Measurements from ENCODE around the gene PGF.

PGF gene

DNA sequence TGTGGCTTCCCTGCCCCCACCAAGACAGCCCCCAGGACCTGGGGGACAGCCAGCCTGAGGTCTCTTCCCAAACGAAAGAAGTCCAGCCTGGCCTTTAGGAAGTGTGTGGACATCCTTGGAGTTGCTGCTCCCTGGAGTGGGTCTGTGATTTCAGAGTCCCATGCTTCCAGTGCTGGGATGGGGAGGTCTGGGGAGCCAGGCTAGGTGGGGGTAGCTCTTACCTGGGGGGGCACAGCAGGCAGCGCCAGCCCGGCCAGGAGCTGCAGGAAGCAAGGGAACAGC, 509 bp downstream of the PGF start:
- no peak for DNase-seq

DNA sequence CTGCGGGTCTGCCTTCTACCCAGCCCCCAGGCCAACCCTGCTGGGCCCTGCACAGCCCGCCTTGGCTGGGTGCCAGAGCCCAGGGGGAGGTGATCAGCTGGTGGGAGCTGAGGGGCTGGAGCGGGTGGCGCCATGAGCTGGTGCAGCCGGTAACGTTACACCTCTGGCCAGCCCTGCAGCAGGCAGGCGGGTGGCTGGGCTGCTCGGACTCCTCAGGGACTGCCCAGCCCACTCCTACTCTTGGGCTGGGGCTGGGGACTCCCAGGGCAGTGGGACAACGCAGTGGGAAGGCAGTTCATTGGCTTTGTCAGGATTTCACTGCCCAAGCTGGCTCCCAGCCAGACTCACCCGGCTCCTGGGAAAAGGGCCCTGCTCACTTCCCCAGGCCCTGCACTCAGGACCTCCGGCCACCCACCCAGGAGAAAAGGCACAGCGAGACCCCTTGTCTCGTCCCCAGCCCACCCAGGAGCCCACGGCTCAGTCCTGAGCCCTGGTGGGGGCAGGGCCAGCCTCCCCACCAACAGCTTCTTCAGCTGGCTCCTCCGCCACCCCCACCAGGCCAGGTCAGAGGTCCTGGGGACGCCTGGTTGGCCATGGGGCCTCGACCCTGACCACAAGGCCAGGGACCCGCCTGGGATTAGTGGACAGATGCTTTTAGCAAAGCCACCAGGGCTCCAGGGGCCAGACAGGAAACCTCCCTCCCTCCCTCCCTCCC, 1.0 kb downstream of the PGF start:
- DNase-seq, result no peak

DNA sequence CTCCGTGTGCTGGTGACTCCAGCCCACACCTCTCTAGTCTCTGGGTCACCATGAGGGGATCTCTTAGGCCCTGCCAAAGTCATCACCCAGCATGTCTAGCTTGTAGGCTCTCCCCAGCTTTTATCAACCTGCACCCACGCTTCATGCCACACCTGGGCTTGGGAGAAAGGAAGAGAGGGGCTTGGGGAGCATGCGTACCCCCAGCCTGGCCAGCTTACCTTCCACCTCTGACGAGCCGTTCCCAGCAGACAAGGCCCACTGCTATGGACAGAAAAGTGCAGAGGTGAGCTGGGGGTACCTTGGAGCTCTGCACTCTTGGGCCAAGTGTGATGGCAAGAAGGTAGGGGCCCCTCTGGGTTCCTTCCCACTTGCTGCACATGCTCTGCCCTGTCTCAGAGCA, 1.7 kb downstream of the PGF start:
- no peak for DNase-seq

DNA sequence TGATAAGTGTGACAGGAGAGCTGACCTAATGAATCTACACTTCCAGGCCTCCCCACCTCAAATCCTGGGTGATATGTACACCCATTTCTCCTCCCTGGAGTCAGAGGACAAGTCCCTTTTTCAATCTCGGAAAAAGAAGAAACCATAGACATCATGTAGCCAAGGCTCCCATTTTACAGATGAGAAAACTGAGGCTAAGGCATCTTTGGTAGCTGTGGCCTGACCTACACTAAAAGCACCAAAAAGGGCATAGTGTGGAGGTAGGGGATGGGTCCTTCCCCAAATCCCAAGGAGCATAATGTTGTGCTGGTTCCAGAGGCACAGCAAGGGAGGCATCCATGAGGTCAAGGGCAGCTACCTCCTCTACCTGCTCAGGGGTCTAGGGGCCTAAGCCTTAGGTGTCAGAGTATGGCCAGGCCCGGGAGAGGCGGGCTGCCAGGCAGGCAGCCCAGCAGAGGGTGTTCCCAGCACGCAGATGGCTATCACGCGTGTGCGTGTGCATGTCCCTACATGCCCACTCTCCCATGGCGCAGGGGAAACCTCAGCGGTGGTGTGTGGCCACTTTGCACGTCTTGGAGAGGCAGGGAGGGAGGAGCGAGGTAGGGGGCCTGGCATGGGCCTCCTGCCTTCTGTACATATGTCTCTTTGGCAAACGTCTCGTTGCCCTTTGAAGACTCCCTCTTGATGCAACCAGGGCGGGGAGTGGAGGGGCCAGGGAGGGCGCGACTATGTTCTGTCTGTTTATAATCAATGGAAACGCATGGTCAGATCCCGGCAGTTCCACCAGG, 2.5 kb downstream of the PGF start:
- no peak for DNase-seq

DNA sequence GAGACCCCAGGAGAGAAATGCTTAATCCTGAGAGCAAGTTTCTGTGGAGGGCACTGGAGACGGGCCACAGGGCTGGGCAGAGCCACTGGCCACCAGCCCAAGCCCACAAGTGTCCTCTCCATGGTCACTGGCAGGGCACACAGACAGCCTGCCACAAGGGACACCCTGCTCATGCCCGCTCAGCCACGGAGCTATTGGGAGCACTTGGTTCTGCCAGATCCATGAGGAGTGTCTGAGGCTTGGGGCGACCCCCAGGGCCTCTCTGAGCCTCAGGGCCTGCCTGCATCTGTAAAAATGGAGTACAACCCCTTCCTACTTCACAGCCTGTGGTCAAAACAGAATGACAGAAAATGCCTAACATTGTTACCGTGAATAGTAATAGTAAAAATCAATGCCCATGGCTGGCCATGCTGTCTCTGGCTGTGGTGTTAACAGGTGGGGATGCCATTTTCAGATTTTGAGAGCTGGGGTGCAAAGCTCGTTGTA, 3.2 kb downstream of the PGF start:
- DNase-seq, result no peak

DNA sequence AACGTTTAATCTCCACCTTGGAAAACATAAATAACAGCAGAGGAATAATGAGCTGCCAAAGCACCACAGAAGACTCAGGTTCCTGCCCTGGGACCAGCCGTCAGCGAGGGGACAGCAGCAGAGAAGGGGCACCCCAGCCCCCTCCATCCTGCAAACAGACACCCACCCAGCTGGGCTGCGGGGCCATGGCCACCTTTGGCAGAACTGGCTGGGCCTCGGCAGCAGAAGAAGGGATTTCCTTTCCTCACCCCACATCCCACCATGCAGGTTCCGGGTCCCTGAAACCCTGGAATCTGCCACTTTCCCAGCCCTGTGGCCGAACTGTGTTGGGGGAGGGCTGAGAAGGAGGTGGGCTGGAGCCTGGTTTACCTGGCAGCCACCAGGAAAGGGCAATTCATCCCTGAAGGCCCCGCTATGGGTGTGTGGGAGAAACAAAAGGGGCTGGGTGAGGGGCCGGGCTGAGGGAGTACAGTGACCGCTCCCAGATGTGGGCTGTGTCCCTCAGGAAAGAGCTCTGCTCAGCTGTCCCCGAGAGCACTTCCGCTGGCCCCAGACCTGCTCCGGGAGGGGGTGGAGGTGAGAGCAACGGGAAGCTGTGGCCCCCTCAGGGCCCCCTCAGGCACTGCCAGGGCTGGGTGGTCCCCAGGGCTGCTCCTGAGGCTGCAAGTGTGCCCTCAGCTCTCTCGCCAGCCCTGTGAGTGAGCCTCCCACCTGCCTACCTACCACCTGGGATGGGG, 3.8 kb downstream of the PGF start:
- DNase-seq, result no peak

DNA sequence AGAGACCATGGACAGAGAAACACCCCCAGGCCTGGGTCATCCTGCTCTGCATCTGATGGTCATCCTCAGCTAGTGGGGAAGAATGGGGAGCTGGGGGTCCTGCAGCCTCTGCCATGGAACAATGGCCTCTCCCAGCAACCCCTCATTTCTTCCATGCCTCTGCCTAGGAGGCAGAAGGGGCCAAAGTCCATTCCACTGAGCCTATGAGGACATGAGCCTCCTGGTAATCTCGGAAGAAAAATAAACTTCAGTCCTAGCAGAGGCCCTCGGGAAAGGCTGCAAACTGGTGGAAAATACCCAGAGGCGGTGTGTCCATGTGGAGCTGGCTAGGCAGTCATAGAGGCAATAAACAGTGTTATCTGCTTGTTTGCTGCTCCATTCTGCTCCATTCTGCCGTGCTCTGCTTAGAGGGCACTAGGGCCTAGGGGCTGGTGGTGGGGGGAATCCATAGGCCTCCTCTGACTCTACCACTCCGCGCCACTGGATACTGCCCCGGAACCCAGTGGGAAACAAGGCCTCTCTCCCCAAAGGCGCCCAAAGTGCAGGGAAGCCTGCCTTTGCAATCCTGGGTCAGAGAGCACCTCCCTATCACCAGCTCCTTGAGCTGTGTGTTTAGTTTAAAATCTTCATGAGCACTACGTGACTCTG, 4.5 kb downstream of the PGF start:
- no peak for DNase-seq

DNA sequence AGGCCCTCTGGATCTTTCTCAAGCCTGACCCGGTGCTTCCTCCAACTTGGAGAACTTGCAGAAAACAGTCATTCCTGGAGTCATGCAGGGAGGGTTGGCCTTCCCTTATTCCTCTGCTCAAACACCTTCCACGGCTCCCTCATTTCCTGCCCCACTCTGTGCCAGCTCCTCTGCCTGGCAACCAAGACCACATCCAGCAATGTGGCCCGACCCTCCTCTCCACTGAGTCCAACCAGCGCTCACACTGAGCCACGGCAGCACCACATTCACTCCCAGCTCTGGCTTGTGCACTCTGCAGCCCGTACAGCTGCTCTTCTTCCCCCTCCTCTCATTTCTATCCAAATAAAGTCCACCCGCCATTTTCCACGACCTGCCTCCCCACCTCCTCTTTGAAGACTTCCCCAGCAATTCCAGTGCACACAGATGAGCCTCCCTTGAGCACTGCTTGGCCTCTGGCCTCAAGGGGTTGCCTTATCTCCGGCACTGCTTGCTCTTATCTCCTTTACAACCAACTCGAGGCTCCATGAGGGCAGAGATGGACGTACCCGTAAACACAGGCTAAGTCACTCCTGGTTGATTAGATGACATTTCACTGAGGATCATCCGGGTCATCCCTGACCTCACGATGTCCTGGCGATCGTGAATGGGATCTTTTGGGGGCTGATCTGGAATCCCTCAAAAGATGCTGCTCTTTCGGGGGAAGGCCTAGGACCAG, 5.4 kb downstream of the PGF start:
- DNase-seq, result no peak

DNA sequence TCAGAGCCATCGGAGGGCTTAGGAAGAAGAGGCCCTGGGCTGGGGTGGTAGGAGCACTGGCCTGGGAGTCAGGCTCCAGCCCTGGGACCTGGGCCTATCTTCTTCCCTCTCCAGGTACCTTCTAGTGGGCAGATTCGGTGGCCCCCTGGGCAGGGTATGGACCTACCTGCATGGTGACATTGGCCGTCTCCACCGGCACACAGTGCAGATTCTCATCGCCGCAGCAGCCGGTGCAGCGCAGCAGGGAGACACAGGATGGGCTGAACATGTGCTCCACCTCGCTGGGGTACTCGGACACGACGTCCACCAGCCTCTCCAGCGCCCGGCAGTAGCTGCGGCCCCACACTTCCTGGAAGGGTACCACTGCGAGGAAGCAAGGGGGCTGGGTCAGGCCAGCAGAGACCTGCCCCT, 6.2 kb downstream of the PGF start:
- no peak for DNase-seq

DNA sequence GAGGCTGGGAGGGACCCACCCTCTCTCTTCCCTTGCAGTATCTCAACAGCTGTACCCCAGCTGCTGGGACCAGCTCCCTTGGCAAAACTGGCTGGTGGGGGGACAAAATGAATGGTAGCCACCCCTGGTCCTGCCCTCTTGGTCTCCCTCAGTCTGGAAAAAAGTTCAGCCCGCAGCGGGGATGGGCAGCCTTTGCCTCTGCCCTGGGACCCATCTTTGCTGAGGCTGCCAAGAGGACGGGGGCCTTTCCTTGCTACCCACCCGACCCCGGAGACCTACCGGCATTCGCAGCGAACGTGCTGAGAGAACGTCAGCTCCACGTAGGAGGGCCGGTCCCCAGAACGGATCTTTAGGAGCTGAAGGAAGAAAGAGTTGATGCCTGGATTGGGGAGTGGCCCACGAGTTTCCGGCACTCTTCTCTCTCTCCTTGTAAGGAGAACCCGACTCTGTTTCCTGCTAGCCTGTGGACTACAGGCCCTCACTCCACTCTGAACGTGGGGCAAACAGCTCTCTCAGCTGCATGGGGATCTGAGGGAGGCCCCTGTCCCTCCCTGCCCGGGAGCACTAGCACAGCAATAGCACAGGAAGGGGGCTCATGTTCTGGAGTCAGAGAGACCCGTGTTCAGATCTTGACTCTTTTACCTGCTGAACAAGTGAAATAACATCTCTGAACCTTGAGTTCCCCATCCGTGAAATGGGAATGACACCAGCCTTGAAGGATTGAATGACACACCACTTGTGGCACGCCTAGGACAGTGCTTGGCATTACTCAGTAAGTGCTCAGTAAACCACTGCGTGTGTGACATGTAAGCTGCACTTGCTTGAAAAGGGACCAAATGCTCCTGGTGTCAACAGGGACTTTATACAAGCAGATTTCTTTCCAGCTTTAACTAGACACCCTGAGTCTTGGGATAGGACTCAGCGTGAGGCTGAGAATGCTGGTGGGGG, 6.9 kb downstream of the PGF start:
- no peak for DNase-seq

DNA sequence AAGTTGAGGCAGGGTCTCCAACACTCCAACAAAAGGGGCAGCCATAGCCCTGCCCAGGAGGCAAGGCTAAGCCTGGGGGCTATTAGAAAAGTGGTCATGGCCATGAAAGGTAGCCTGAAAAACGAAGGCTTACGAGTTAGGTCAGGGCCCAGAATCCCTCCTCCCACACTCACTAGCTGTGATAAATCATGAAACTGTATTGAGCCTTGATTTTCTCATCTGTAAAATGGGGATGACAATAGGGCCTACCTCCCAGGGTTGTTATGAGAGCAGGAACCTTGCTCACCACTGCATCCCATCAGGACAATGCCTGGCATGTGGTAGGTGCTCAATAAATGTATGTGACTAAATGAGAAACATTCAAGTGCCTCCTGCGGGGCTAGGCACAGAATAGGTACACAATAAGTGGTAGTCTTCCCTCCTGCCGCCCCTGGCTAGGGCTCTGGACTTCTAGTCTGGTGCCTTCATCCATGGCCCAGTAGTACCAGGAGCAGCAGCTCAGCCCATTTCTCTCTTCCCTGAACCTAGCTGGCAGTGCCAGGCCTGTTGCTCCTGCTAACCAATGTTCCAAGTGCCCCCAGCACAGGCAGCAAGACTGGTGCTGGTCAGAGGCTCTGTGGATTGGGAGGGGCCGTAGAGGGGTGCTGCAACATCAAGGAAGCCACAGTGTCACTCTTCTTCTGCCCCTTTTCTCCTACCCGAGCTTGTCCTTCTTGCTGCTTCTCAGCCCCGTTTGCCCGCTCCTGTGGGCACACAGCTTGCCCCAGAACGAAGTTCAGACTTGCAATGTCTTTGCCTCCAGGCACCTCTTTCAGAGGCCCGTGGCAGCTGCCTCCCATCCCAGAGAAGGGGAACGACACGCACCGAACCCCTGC, 7.8 kb downstream of the PGF start:
- no peak for DNase-seq

DNA sequence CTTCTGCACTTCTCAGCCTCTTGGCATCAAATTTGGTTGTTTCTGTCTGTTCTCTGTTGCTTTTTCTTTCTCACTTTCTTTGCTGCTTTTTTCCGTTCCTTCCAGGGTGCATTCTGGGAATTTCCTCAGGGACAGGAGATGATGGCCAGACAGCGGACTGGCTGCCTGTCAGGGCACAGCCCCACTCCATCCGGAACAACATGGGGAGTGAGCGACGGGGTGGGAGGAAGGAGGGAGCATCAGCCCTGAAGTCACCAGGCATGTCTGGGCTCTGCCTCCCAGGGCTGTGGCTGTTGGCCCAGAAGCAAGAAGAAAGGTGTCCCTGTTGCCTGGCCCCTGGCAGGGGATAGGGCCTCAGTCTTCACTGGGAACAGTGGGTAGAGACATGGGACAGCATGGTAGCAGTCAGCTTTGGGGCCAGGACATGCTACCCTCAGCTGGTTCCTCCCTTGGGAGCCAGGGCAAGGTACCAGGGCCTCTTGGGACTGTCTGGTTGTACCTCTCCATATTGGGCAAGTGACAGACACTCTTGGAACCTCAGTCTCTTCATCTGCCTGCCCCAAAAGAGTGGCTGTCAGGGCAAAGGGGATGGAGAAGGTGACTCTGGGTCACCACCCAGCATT, 8.6 kb downstream of the PGF start:
- no peak for DNase-seq

DNA sequence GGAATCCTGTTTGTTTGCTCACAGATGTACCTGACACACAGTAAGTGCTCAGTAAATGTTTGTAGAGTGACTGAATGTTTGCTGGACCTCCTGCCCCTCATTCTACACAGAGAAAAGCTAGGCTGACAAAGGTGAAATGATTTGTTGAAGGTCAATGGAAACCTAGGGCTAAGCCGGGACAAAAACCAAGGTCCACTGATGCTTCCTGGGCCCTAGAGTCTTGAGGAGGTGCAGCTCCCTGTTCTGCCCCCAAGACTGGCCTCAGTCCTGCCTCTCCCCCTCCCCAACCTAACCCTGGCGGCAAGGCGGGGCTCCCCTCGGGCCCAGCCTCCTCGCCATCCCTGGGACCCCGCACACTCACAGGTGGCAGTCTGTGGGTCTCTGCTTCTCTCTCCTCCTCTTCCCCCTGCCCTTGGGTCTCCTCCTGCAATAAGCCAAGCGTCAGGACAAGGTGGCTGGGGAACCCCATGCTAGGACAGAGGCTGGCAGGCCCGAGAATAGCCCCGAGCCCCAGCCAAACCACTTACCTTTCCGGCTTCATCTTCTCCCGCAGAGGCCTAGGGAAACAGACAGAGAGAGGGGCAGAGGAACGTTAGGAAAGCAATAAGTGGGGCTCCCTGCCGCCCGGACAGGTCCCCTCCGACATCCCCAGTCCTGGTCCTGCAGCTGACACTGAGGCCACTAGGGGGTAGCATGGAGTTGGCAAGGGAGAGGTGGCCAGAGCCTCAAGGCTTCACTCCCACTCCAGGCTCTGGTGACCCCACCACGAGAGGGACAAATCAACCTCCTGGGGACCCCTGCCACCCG, 9.3 kb downstream of the PGF start:
- DNase-seq, result peak; percentile 77 to 79

DNA sequence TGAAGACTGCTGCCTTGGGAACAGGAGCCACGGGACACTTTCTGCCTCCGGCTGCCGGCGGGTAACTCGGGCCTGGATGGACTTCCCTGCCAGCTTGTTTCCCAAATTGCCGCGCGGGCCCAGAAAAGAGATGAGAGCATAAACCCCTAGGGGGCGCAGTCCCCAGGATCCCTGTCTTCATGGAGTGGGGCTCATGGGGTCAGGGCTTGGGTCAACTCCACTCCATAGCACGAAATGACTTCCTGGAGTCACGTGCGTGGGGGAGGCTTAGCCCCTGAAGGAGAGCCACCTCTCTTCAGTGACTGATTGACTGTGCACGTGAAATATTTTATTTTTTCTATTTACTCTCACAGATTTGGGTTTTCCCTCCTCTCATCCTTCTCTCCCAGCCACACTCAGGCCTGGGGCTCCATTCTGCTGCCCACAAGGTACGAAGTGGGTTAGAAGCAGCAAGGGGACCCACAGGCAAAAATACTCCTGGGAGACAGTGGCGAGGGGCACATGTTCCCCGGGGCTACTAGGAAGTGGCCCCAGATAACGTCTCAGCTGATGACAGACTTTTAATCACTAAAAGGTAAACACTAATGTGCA, 10.0 kb downstream of the PGF start:
- DNase-seq, result peak; percentile 34 to 42

DNA sequence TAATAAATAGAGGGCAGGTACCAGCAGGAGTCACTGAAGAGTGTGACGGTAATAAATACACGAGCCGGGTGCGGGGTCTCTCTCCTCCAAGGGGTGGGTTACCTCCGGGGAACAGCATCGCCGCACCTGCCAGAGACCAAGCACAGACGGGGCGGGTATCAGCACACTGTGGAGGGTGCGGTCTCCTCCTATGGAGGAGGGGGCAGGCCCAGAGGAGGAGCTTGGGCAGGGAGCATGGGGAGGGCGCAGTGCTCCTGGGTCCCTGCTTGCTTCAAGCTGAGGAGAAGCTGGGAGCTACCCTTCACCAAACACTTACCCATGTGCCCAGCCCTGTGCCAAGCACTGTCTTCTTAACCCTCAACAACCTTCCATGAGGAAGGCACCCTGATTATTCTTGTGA, 12.8 kb downstream of the PGF start:
- DNase-seq, result no peak

DNA sequence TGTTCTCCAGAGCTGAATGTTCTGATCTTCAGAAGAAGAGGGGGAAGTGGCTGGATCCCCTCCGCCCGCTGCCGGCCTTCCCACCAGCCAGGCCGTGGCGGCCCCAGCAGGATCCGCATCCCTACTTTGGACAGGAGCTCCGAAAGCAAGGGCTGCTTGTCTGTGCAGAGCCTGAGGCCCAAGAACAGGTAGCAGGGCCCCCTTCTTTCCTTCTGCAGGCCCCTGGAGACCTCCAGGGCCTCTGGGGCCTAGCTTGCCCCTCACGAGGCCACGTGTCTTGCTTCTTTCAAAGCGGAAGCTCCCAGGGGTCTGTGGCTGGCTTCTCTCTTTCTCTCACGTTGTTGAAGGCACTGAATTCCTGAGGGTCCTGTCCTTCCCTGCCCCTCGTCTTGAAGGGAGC, 13.2 kb downstream of the PGF start:
- DNase-seq, result no peak

DNA sequence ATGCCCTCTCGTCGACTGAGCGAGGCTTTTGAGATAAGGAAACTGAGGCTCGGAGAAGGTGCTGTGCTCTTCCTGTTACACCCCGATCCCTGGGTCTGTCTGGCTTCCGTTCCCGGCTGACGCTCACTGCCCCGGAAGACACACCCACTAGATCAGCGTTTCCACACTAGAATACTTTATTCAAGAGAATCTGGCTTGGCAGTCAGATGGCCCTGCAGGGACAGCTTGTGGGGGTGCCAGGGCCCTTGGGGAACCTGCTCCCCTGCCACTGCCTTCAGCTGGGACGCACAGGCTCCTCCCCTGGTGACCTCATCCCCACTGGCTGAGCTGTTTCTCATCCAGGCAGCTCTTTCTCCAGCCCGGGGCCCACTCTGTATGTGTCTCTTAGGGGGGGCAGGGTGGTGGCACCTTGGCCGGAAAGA, 13.7 kb downstream of the PGF start:
- peak; percentile 35 to 48 for DNase-seq

DNA sequence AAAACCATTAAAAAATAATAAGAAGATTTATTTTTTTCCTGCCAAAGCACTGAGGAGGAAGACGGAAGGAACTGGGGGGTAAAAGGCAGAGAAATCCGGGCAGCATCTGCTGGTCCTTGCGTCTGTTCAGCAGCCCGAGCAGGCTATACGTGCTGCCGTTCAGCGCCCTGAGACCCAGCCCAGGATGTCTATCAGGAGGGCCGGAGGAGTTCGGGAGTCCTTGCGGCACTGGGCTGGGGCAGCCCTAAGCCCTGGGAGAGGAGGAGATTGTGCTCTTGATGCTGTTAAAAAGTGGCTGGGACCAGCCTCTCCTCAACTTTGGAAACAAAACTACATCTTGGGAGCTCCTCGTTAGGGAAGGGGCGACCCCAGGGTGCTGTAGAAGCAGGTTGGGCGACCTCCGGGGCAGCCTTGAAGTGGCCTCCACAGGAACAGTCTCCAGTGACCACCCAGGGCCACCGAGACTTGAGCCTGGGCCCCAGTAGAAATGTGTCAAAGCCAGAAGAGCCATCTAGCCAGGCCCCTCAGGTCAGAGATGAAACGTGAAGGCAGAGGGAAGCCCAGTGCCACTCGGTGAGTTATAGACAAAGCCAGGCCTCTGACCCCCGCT, 14.3 kb downstream of the PGF start:
- DNase-seq, result no peak
